Transverse colon (tissue), 4 donors: ENCODE measurements around the gene FNBP1. TPM values are rescaled to one million over a fixed set of nuclear protein-coding genes. Genes with fewer than 3 reads are reported as not detected.

Source experiments
- DNase-seq: peaks from one replicate; pipeline ENCODE4 v3.0.0-alpha.2; 2019
- H3K27ac ChIP-seq, 4 donors: fragments of 200-600 bp; sonication (generic); 2 replicates each; pipeline ENCODE4 v1.5.1; 2016 to 2018; ENCODE audit warnings: inconsistent platforms in 4 of 4
- H3K27me3 ChIP-seq: fragments of 200-600 bp; sonication (generic); 2 replicates; pipeline ENCODE4 v1.5.1; 2017; ENCODE audit warnings: inconsistent platforms
- H3K36me3 ChIP-seq, 4 donors: fragments of 200-600 bp; sonication (generic); 2 replicates each; pipeline ENCODE4 v1.5.1; 2017 to 2019; ENCODE audit warnings: inconsistent platforms in 4 of 4
- H3K4me1 ChIP-seq, 4 donors: fragments of 200-600 bp; sonication (generic); 2 replicates each; pipeline ENCODE4 v1.5.1; 2017 to 2020; ENCODE audit warnings: inconsistent platforms in 4 of 4
- H3K4me3 ChIP-seq, 4 donors: fragments of 200-600 bp; sonication (generic); 1 replicate in 1 of 4; 2 replicates in 3 of 4; pipeline versions ENCODE4 v1.5.1 to v1.6.1; 2017 to 2019; ENCODE audit warnings: inconsistent platforms in 4 of 4
- H3K9me3 ChIP-seq, 2 donors: fragments of 200-600 bp; sonication (generic); 2 replicates each; pipeline ENCODE4 v1.5.1; 2017 to 2019; ENCODE audit warnings: inconsistent platforms in 2 of 2
- EP300 ChIP-seq: sonication (generic); formaldehyde crosslinking; IDR thresholded peaks from one replicate; pipeline ENCODE4 v1.6.1; 2017; ENCODE audit warnings: antibody characterized with exemption, low read depth
- POLR2A ChIP-seq: fragments of 450-650 bp; IDR thresholded peaks from one replicate; pipeline ENCODE4 v1.6.1; 2016; ENCODE audit warnings: antibody characterized with exemption, mild to moderate bottlenecking, moderate library complexity
- POLR2AphosphoS5 ChIP-seq, 3 donors: sonication (generic); formaldehyde crosslinking; IDR thresholded peaks; one replicate each; pipeline ENCODE4 v1.6.1; 2016; ENCODE audit warnings: antibody characterized with exemption in 3 of 3
- WGBS, 2 donors: methylation state at CpG; one replicate each; pipeline ENCODE4 v1.1.5; 2018; ENCODE audit warnings: low coverage in 1 of 2; 5-methylcytosine and 5-hydroxymethylcytosine counted together
- in situ Hi-C, 4 donors: fragments of 200-750 bp; cut with MboI; loops; one replicate each; pipeline versions ENCODE4 v1.15.0 to v1.15.1; 2017; ENCODE audit warnings: low sequenced_read_pairs in 3 of 4, low pct_ligation_motif_present in 1 of 4, low pct_unique_long_range_greater_than_20kb in 1 of 4
- intact Hi-C: fragments of 100-400 bp; cut with DNase I; formaldehyde crosslinking; loops from one replicate; pipeline ENCODE4 v1.15.1; 2023; ENCODE audit warnings: low total_unique reads
- total RNA-seq, 4 donors: library from RNA; depleted of rRNA; stranded (reverse); fragments of >200 nt; gene quantifications; one replicate each; pipeline ENCODE4 v1.1.0, GENCODE V29; 2016
- TF ChIP-seq, protein P1 (sequence below), 5 experiments: fragments of 200-600 bp in 3 of 5; fragments of 450-650 bp in 2 of 5; sonication (generic) in 3 of 5; IDR thresholded peaks; 1 replicate in 2 of 5; 2 replicates in 3 of 5; pipeline ENCODE4 v1.5.1; 2016 to 2017; ENCODE audit warnings: antibody characterized with exemption in 5 of 5, inconsistent platforms in 3 of 5, mild to moderate bottlenecking in 2 of 5, moderate library complexity in 1 of 5

Gene FNBP1
- total RNA-seq, 4 donors from 2014 or later, result 38.5 to 114 (median 62.9) TPM

DNA sequence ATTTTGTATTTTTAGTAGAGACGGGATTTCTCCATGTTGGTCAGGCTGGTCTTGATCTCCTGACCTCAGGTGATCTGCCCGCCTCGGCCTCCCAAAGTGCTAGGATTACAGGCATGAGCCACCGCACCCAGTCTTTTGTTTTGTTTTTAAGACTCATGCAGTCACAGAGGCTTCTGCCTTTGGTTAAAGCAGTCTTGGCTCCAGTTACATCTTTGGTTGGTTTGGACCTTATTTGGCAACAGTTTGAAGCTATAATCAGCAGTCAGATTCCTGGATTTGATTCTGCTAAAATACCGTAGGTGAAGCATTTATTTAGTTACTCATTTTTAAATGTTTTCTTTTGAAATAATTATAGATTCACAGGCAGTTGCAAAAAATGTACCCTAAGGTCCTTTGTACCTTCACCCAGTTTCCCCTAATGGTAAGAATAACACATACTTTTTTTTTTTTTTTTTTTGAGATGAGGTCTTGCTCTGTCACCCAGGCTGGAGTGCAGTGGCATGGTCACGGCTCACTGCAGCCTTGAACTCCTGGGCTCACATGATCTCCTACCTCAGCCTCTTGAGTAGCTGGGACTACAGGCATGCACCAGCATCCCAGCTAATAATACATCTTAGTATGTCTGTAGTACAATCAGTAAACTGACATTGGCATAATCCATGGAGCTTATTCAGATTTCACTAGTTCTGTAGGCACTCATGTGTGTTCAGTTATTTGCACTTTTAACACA, 192.0 kb downstream of the FNBP1 start:
- Histone ChIP-seq H3K27ac (peak overlapping the region in 3 of 4 donors; percentile 2 to 27 (median 18)), H3K9me3 (no peaks in the 10 kb centered on the region), H3K4me3 (no peak overlapping the region), H3K27me3 (no peaks in the 10 kb centered on the region), H3K36me3 (peaks cover 0 to 22% (median 0%) of the 10 kb centered on the region in 4 donors), H3K4me1 (no peaks in the 10 kb centered on the region)
- 83 to 86% methylated on average over 5 to 6 of the region's 6 CpGs for WGBS, 2 donors
- in situ Hi-C loops, result no loop called here
- no peak for DNase-seq
- TF ChIP-seq POLR2A, result no peak
- TF ChIP-seq EP300, result no peak
- no peak for TF ChIP-seq POLR2AphosphoS5 (IDR thresholded peaks at IDR 0.05)
- TF ChIP-seq, protein P1, sequence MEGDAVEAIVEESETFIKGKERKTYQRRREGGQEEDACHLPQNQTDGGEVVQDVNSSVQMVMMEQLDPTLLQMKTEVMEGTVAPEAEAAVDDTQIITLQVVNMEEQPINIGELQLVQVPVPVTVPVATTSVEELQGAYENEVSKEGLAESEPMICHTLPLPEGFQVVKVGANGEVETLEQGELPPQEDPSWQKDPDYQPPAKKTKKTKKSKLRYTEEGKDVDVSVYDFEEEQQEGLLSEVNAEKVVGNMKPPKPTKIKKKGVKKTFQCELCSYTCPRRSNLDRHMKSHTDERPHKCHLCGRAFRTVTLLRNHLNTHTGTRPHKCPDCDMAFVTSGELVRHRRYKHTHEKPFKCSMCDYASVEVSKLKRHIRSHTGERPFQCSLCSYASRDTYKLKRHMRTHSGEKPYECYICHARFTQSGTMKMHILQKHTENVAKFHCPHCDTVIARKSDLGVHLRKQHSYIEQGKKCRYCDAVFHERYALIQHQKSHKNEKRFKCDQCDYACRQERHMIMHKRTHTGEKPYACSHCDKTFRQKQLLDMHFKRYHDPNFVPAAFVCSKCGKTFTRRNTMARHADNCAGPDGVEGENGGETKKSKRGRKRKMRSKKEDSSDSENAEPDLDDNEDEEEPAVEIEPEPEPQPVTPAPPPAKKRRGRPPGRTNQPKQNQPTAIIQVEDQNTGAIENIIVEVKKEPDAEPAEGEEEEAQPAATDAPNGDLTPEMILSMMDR (IDR thresholded peaks at IDR 0.05), result no peak
- intact Hi-C loops, result no loop called here

DNA sequence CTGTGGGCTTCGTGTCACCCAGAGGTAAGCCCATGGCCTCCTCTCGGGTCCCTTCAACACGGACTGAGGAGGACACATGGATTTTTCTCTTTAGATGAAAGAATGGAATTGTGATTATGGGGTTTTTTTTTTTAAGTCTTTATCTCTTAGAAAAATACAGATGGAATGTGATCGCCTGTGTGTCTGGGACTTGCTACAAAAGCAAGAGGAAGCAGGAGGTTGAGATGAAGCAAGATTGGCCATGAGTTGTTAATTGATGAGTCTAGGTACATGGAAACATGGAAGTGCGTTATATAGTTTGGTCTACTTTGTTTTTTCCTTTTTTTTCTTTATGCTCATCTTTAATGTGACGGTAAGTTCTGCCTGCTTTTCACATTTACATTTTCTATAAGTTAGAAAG, 193.1 kb downstream of the FNBP1 start:
- no peak for DNase-seq
- no peak overlapping the region for H3K4me3 ChIP-seq
- peak overlapping the region in 2 of 4 donors; percentile 2 to 27 for H3K27ac ChIP-seq
- 91 to 100% methylated on average over 3 to 6 of the region's 6 CpGs for WGBS, 2 donors
- H3K27me3 ChIP-seq, result no peaks in the 10 kb centered on the region
- TF ChIP-seq, protein P1 (IDR thresholded peaks at IDR 0.05), result no peak
- no peak for TF ChIP-seq POLR2AphosphoS5 (IDR thresholded peaks at IDR 0.05)
- no peak for TF ChIP-seq EP300
- no peak for TF ChIP-seq POLR2A
- in situ Hi-C loops (no loop called here), intact Hi-C loops (no loop called here)
- peaks cover 0 to 22% (median 0%) of the 10 kb centered on the region in 4 donors for H3K36me3 ChIP-seq
- no peaks in the 10 kb centered on the region for H3K4me1 ChIP-seq
- H3K9me3 ChIP-seq, result no peaks in the 10 kb centered on the region

- 85% methylated on average over 3 of the region's 4 CpGs; no CpG with 5 or more reads in 1 of the 2 donors for WGBS, 2 donors
- intact Hi-C loops, result no loop called here
Measured at GRCh38 chr9:129848712-129849441, 194.1 kb downstream of the FNBP1 start.

DNA sequence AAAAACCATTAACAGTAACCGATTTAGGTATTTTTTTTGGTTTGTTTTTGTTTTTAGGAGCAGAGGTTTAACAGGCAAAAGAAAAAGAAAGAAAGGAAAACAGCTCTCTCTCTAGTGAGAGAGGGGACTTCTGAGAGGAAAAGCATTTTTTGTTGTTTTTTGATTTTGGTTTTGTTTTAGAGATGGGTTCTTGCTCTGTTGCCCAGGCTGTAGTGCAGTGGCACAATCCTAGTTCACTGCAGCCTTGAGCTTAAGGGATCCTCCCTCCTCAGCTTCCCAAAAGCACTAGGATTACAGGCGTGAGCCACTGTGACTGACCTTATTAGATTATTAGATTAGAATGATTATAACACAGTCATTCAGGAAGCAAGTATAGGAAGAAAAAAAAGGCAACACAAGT, 197.6 kb downstream of the FNBP1 start:
- H3K27me3 ChIP-seq, result no peaks in the 10 kb centered on the region
- no peaks in the 10 kb centered on the region for H3K9me3 ChIP-seq
- TF ChIP-seq, protein P1 (IDR thresholded peaks at IDR 0.05), result no peak
- no peak for TF ChIP-seq EP300
- no peak for TF ChIP-seq POLR2A
- no peak for TF ChIP-seq POLR2AphosphoS5 (IDR thresholded peaks at IDR 0.05)
- H3K4me3 ChIP-seq, result no peak overlapping the region
- no peak overlapping the region for H3K27ac ChIP-seq
- H3K36me3 ChIP-seq, result peaks cover 0 to 5% (median 0%) of the 10 kb centered on the region in 4 donors
- in situ Hi-C loops (no loop called here), intact Hi-C loops (no loop called here)
- H3K4me1 ChIP-seq, result no peaks in the 10 kb centered on the region
- WGBS, 2 donors, result 73 to 80% methylated on average over 1 to 2 of the region's 2 CpGs
- no peak for DNase-seq

More at GRCh38 chr9:129848712-129849441, 194.1 kb downstream of the FNBP1 start:
- Histone ChIP-seq H3K27me3 (no peaks in the 10 kb centered on the region), H3K4me3 (no peak overlapping the region), H3K36me3 (peaks cover 0 to 22% (median 0%) of the 10 kb centered on the region in 4 donors), H3K4me1 (no peaks in the 10 kb centered on the region), H3K9me3 (no peaks in the 10 kb centered on the region), H3K27ac (no peak overlapping the region)
- no peak for DNase-seq
- TF ChIP-seq POLR2A (no peak), POLR2AphosphoS5 (IDR thresholded peaks at IDR 0.05) (no peak), EP300 (no peak)
- TF ChIP-seq, protein P1 (IDR thresholded peaks at IDR 0.05), result no peak
- in situ Hi-C loops, result no loop called here
